Suppressor macrophage treated with lipopolysaccharide for 4 hours (primary cell): Measurements from ENCODE around the gene MEST.
"Not testable (repeated sequence)": the region's sequence is repeated elsewhere in the genome, so short reads cannot be mapped to it uniquely, and the experiment has no call there.

Experiments
- DNase-seq: peaks from one replicate; pipeline ENCODE4 v3.0.0-alpha.2; 2020

MEST gene

DNA sequence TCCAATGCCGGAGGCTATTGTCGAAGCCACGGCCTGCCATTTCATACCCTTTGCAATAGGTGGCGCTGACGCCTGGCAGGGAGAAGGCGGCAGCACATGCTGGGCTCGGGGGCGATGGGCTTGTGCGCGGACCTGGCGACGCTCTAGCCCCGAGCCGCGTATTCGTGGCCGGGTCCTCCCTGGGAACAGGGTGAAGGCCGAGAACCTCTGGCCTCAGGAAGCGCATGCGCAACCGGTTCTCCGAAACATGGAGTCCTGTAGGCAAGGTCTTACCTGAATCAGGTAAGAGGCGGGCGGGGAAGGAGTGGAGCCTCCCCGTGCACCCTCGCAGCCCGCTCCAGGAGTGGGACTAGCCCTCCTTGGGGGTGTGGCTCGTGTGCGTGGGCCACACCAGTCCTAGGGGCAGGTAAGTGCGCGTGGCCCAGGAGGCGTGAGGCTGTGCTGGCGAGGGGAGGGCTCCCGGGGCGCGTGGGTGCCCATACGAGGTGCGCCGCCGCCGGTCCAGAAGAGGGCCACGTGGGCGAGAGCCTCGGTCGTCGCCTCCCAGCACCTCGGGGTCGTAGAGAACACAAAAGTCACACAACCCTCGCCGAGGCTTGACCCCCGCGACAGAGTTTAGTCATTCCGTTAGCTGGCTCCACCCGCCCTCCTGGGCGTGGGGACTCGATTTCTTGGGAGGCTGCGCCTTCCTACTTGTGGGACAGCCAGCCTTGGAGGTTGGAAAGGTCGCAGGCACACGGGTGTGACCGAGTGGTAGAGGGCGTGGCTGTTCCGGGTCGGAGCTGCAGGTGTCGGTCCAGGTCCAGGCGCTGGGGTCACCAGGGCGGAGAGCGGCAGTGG is 5.6 kb upstream of the MEST start:
- DNase-seq = peak; percentile 60

GRCh38 chr7:130486954-130487436 is 4.9 kb upstream of the MEST start:
- DNase-seq = no peak

GRCh38 chr7:130488392-130489139 is 3.3 kb upstream of the MEST start:
- DNase-seq = no peak

- no peak for DNase-seq
These were observed 2.5 kb upstream of the MEST start for GRCh38 chr7:130489140-130489983.

- no peak for DNase-seq
These were observed 1.5 kb upstream of the MEST start for GRCh38 chr7:130490311-130490791.

GRCh38 chr7:130490888-130491804 is 739 bp upstream of the MEST start:
- peak; percentile 35 for DNase-seq

GRCh38 chr7:130492523-130493274 is 814 bp downstream of the MEST start:
- no peak for DNase-seq

GRCh38 chr7:130493275-130493873 is 1.5 kb downstream of the MEST start:
- no peak for DNase-seq

- DNase-seq = no peak
These were observed 2.6 kb downstream of the MEST start for GRCh38 chr7:130494431-130494858.

DNA sequence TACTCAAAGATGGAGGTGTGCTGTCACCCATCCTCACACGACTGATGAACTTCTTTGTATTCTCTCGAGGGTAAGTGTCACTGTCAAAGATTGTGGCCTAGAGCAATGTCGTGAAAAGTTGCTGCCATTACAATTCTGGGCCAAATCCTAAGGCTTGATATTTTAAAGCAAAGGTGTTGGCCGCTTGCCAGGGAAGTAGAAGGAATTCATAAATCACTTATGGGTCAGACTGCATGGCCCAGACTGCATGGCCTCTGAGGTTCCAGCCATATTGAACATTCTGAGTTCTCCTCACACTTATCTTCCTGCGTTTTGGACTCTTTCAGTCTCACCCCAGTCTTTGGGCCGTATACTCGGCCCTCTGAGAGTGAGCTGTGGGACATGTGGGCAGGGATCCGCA is 8.6 kb downstream of the MEST start:
- no peak for DNase-seq

DNA sequence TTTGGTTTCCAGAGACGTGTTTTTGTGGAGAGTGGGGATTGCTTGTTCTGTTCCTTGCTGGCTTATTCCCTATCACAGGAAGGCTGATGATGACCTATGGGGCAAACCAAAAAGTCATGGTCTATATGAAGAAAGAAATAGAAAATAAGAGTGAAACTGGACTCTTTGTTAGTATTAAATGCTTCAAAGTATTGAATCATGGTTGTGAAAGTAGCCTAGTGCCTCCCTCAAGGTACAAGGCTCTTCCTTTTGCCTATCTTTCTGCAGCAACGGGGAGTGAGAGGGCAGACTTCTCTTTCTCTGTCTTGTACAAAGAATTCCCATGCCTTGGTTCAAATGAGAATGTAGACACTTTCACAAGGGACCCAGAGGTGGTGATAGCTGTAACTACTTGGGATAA is 9.0 kb downstream of the MEST start:
- DNase-seq = no peak

DNA sequence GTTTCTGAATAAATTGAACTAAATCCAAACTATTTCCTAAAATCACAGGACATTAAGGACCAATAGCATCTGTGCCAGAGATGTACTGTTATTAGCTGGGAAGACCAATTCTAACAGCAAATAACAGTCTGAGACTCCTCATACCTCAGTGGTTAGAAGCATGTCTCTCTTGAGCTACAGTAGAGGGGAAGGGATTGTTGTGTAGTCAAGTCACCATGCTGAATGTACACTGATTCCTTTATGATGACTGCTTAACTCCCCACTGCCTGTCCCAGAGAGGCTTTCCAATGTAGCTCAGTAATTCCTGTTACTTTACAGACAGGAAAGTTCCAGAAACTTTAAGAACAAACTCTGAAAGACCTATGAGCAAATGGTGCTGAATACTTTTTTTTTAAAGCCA is 13.9 kb downstream of the MEST start:
- DNase-seq = no peak

GRCh38 chr7:130506358-130506757 is 14.5 kb downstream of the MEST start:
- no peak for DNase-seq

DNA sequence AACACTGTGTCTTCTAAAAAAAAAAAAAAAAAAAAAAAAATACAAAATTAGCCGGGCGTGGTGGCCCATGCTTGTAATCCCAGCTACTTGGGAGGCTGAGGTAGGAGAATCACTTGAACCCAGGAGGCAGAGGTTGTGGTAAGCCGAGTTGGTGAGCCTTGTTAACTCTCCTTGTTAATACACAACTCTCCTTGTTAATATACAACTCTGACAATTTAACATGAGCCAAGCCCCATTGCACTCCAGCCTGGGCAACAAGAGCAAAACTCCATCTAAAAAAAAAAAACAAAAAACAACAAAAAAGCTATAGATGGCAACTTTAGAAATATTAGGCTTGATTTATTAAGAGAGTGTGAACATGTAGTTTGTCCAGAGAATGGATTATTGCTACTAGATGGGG is 20.2 kb downstream of the MEST start:
- not testable (repeated sequence) for DNase-seq

DNA sequence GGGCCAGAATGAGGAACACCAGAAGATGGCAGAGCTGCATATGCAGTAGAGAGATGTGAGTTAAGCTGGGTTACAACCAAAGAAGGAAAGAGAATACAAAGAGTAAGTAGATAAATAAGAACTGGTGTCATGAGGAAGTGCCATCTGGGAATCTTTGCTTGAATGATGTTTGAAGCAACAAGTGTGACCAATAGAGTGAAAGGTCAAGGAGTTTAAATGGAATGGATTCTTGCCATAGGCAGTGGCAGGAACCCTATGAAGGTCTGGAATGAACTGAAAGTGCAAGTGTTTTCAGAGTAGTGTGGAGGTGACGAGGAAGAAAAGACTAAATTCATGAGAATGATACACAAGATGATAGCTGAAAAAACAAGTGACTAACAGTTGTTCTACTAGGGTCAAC is 21.6 kb downstream of the MEST start:
- DNase-seq = no peak

- DNase-seq = no peak
These were observed 23.6 kb downstream of the MEST start for GRCh38 chr7:130515315-130516040.

GRCh38 chr7:130521258-130521951 is 29.5 kb downstream of the MEST start:
- no peak for DNase-seq

- DNase-seq = not testable (repeated sequence)
These were observed 31.7 kb downstream of the MEST start for GRCh38 chr7:130523519-130524125.

GRCh38 chr7:130524628-130525027 is 32.7 kb downstream of the MEST start:
- no peak for DNase-seq
